ENCODE data around the gene GRXCR1.

The GRXCR1 gene

GRCh38 chr4:42892413-42892812 lies at the start of gene GRXCR1:
TSS of gene GRXCR1 (plus strand) at chr4:42892713. CDS start at chr4:42893267, 554 bp downstream.
- no peak for DNase-seq

DNA sequence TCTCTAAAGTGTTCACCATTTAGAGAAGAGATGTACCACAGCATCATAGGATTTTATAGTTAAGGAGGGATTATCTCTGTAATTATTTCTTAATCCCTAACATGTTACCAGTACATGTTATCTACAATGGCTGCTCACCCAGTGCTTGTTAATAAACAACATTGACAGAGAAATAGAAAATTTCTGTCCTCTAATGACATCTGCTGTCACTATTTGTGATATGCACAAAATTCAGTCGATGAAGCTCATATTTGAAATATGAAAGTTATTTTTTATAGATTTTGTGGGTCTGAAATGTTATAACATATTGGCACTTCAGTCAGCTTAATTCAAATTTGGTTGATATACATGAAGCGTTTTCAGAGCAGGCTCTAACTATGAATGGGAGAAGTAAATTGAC lies 48.8 kb upstream of the GRXCR1 start:
- no peak for DNase-seq

- DNase-seq, result no peak
Observed at GRCh38 chr4:42844422-42845070, 48.0 kb upstream of the GRXCR1 start.

DNA sequence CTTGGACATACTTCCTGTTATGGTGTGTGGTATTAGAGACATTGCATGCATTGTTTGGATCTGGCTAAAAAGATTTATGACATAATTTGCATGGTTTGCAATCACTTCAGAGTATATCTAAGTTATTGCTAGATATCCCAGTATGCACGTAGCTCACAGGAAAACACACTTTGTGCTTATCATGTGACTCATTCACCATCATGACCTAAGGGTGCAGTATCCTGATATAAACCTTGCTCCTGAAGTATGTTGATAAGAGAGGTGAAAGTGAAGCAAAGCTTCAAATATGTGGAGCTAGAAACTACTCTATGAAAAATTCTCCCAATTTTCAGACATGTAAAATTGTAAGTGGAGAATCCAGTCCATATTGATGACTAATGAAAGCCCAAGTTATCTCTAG lies 46.9 kb upstream of the GRXCR1 start:
- DNase-seq, result no peak

- no peak for DNase-seq
Observed at GRCh38 chr4:42855779-42856178, 36.7 kb upstream of the GRXCR1 start.

GRCh38 chr4:42865572-42866189 lies 26.8 kb upstream of the GRXCR1 start:
- DNase-seq, result peak; percentile 43

GRCh38 chr4:42871261-42871660 lies 21.3 kb upstream of the GRXCR1 start:
- DNase-seq, result no peak

- no peak for DNase-seq
Observed at GRCh38 chr4:42871671-42872290, 20.7 kb upstream of the GRXCR1 start.

GRCh38 chr4:42878863-42879262 lies 13.7 kb upstream of the GRXCR1 start:
- DNase-seq, result no peak

DNA sequence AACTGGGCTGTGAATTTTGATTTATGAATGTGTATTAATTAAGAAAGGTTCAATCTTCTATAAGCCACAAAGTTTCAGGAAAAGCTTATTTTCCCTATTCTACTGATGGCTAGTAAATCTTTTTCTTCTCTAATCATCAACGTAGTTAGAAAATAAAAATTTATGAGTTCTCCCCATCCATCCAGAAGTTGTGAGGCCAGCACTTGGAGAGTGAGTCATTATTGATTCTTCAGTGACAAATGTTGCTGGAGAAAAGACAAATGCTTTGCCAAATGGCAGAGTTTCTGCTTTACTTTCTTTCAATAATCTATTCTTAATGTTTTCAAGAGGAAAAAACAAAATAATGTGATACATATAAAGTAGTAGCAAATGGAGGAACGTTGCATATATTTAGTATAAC lies 11.3 kb upstream of the GRXCR1 start:
- DNase-seq, result no peak

- no peak for DNase-seq
Observed at GRCh38 chr4:42891644-42892043, 869 bp upstream of the GRXCR1 start.

DNA sequence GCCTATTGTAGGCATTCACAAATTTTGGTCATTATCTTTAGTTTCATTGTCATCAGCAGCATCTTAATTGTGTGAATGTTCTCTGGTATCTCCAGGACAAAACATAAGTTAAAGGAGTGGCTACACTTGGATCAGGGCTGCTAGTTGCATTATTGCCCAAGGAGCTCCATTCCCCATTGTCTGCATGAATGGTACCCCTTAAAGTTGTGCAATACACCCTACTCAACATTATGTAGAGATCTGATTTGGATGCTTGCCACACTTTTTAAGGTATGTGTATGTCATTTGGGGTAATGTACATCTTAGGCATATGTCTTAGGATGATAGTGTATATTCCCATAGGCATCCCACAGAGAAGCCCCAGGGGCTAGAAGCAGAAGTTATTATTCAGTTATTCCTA lies 2.9 kb downstream of the GRXCR1 start:
- DNase-seq, result no peak

- no peak for DNase-seq
Observed at GRCh38 chr4:42904986-42905385, 12.5 kb downstream of the GRXCR1 start.

DNA sequence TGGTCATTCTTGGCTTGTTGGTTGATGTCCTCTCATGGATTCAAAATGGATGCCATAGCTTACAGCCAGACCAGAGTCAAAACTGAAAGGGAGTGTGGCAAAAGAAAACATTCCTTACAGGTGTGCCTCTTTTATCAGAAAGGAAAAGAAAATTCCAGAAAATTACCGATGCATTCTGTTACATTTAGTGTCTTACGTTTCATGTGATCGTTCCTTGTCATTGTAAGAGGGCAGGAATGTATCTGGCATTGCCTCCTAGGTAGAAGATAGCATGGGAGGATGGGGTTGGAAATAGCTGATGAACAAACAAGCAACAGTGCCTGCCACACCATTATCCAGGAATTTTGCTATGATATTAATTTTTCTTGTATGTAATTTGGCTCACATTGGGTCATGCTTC lies 13.1 kb downstream of the GRXCR1 start:
- DNase-seq, result no peak

- no peak for DNase-seq
Observed at GRCh38 chr4:42906341-42906740, 13.8 kb downstream of the GRXCR1 start.

- no peak for DNase-seq
Observed at GRCh38 chr4:42906891-42907759, 14.6 kb downstream of the GRXCR1 start.

DNA sequence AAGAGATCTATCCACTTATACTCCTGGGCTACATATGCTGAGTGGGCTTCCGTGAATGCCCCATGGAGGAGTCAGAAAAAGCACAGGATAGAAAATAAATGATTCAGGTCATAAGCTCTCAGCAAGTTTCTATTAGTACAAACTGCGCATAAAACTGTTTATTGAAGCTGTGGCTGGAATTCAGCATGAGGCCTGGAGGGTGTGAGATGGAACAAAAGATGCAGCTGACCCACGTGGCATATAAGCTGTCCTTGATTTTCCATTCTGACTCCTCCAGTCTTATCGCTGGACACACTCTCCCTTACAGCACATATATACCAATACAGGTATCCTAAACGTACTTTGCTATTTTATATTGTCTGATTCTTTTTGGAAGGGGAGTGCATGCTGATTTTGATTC lies 17.9 kb downstream of the GRXCR1 start:
- DNase-seq, result no peak

DNA sequence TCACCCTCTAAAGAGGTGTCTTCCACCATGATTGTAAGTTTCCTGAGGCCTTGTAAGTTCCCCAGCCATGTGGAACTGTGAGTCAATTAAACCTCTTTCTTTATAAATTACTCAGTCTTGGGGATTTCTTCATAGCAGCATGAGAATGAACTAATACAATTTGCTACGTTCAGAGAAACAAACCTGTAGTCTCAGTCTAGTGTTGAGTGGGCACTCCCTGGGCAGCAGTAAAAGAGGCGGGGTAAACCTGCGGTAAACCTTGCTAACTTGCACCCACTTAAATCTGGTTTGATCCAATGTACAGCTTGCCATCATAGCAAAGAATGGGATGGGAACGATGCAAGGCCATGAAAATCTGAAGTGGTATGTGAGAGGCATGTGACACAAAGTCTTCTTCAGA lies 22.4 kb downstream of the GRXCR1 start:
- DNase-seq, result no peak

DNA sequence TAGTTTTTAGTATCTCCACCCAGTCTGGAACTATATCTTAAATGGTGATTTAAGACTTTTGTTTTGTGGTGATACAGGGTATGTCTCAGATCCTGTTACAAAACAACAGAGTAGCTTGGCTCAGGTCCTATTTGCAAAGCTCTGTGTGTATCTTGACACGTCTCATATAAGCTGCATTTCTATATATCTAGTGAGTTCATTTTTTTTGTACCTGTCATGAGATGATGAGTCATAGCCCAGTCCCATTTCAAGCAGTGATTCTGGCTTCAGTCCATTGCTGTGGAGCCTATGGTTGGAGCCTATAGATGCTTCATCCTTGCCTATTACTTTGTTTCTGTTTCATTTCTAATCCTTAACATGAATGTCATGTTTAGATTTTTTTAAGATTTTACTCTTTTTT lies 23.0 kb downstream of the GRXCR1 start:
- no peak for DNase-seq

DNA sequence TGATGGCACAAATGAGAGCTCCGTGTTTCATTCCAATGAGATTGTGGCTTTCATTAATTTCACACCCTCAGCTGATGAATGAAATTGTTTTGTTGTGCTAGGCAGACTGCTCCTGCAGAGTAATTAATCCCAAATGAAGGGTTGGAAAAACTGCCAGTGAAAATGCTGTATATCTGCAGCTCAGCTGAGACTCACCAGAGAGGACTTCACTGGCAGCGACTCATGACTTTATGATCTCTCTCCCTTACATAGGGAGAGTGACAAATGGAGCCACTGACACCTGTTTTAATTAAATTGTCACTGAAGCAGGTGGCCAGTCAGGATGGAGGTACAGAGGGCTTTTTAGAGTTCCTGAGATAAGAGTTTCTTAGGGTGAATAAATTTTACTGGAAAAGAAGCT lies 24.8 kb downstream of the GRXCR1 start:
- DNase-seq, result no peak

DNA sequence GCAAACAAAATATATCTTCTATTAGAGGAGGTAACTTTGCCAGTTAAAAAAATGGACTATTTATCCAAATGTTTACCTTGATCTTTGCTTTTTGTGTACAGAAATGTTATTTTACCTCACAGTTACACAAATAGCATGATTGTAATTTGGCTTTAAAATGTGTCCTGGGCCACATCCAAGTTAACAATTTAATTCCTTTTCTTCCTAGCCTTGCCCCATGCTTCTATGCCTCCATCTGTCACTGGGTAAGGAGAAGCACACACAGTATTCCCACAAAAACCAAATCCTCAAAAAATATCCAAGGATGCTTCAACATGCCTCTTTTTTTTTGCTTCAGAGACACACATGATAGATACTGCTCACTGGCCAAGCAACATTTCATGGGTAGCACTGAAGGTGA lies 30.9 kb downstream of the GRXCR1 start:
- no peak for DNase-seq

DNA sequence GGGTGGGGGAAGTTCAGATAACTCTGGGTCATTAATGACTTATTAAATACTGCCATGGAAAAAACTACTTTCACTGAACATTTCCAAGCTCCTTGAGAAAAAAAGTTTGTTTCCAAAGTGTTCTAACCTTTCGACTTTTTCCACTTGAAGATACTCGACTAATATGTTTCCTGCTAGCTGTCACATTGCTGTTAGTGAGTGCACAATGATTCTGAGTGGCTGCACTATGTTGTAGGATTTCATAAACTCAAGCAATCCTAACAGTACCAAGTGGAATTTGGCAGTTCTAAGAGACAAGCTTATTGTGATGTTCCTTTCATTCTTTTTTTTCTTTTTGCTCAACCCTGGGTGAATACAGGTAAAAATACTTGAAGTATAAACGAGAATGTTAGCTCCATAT lies 33.4 kb downstream of the GRXCR1 start:
- no peak for DNase-seq

DNA sequence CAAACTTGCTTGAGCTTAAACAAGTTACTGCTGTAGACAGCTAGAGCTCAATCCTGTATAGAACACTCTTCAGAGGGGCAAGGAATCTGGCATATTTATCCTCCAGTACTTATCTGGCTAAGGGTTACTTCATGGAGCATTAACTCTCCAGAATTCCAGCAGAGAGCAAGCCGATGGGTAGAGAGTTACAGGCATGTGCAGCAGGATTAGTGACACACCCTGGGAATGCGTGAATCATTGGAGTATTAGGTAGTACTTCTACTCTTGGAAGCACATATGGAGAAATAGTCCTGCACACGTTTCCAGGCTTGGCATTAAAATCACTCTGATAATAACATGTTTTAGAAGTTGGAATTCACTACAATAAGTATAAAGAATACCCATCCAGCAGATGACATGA lies 35.4 kb downstream of the GRXCR1 start:
- no peak for DNase-seq

- no peak for DNase-seq
Observed at GRCh38 chr4:42928582-42928981, 36.1 kb downstream of the GRXCR1 start.

All from NCI-H2029 treated with DMSO at 0.1 percent for 48 hours (cell line).